Measurements from ENCODE around the gene IFT122. TPM values are rescaled to one million over a fixed set of nuclear protein-coding genes. Genes with fewer than 3 reads are reported as not detected.

IFT122 gene
- polyA plus RNA-seq, 2 of the 4 experiments (the other 2 are of a cell fraction) = 15.0 to 17.1 TPM

GRCh38 chr3:129519449-129519848 is 79.4 kb downstream of the IFT122 start:
- Histone ChIP-seq H3K4me1 (no peaks in the 10 kb centered on the region), H3K4me3 (no peak overlapping the region), H3K27ac (no peak overlapping the region), H3K9me3 (no peaks in the 10 kb centered on the region), H3K4me2 (no peak overlapping the region)
- no peak for FAIRE-seq
- DNase-seq (ENCODE audit: low read depth in 1 of 2, low spot score in 1 of 2) = no peak
- POLR2A ChIA-PET = no interaction called here
- 94% methylated on average over 10 of the region's 10 CpGs for WGBS (ENCODE audit: missing lambda C conversion rate)
- CTCF ChIA-PET = interaction anchor here (0.6 kb wide), 1 partner anchor 107 kb away, joined by 3 read pairs; no protein-coding TSS in a partner anchor
- TF ChIP-seq ZC3H11A (IDR thresholded peaks at IDR 0.05) = no peak
- no peak for TF ChIP-seq HOXA7 (CRISPR knock-in tag; IDR thresholded peaks at IDR 0.05)
- no peak for TF ChIP-seq RNF2 (IDR thresholded peaks at IDR 0.05; ENCODE audit: borderline replicate concordance, low read depth)
- no peak for TF ChIP-seq ESRRA (IDR thresholded peaks at IDR 0.05; ENCODE audit: borderline replicate concordance, low read length)
- TF ChIP-seq EHMT2 (IDR thresholded peaks at IDR 0.05; ENCODE audit: low read depth) = no peak
- TF ChIP-seq MAX (IDR thresholded peaks at IDR 0.05) = no peak
- TF ChIP-seq MYC (IDR thresholded peaks at IDR 0.05; ENCODE audit: borderline replicate concordance, low read length) = no peak
- no peak for TF ChIP-seq JUN (IDR thresholded peaks at IDR 0.05)
- no peak for TF ChIP-seq HMGXB4 (CRISPR knock-in tag; IDR thresholded peaks at IDR 0.05; ENCODE audit: borderline replicate concordance)
- no peak for TF ChIP-seq NR3C1 (IDR thresholded peaks at IDR 0.05)
- TF ChIP-seq PHF8 (IDR thresholded peaks at IDR 0.05; ENCODE audit: borderline replicate concordance, low read depth) = no peak
- no peak for ATAC-seq

GRCh38 chr3:129519896-129520715 is 80.1 kb downstream of the IFT122 start:
- WGBS (ENCODE audit: missing lambda C conversion rate) = 87% methylated on average over 14 of the region's 15 CpGs
- CTCF ChIA-PET = interaction anchor here (0.6 kb wide), 1 partner anchor 107 kb away, joined by 3 read pairs; no protein-coding TSS in a partner anchor

More at GRCh38 chr3:129519896-129520715, 80.1 kb downstream of the IFT122 start:
- no peak overlapping the region for H3K4me3 ChIP-seq
- H3K9me3 ChIP-seq = no peaks in the 10 kb centered on the region
- ATAC-seq = no peak
- H3K27ac ChIP-seq = no peak overlapping the region
- DNase-seq (ENCODE audit: low read depth in 1 of 2, low spot score in 1 of 2) = no peak
- TF ChIP-seq NFE2L2 (conservative IDR thresholded peaks at IDR 0.05; ENCODE audit: low read length) = no peak
- no peak for TF ChIP-seq NR3C1 (IDR thresholded peaks at IDR 0.05)
- no peak for TF ChIP-seq ZFP36 (IDR thresholded peaks at IDR 0.05; ENCODE audit: borderline replicate concordance, partially characterized antibody)
- no peak for TF ChIP-seq JUNB (IDR thresholded peaks at IDR 0.05)
- no peak for TF ChIP-seq POLR2AphosphoS2 (conservative IDR thresholded peaks at IDR 0.05; ENCODE audit: low read length)
- TF ChIP-seq ZC3H11A (IDR thresholded peaks at IDR 0.05) = no peak
- no peak for TF ChIP-seq MYC (IDR thresholded peaks at IDR 0.05; ENCODE audit: borderline replicate concordance, low read length)
- TF ChIP-seq CEBPB (IDR thresholded peaks at IDR 0.05) = no peak
- no peak for TF ChIP-seq HDAC2 (IDR thresholded peaks at IDR 0.05)
- TF ChIP-seq SREBF2 (IDR thresholded peaks at IDR 0.05) = no peak
- TF ChIP-seq HES2 (IDR thresholded peaks at IDR 0.05) = no peak
- no peak for TF ChIP-seq PBX3 (IDR thresholded peaks at IDR 0.05)
- TF ChIP-seq FOSB (CRISPR knock-in tag; IDR thresholded peaks at IDR 0.05) = no peak
- no peak for TF ChIP-seq KDM5A (IDR thresholded peaks at IDR 0.05)
- no peak for TF ChIP-seq MAFK (IDR thresholded peaks at IDR 0.05; ENCODE audit: partially characterized antibody)
- no peak for TF ChIP-seq POLR2A (IDR thresholded peaks at IDR 0.05; ENCODE audit: low read length)
- TF ChIP-seq, protein P1, sequence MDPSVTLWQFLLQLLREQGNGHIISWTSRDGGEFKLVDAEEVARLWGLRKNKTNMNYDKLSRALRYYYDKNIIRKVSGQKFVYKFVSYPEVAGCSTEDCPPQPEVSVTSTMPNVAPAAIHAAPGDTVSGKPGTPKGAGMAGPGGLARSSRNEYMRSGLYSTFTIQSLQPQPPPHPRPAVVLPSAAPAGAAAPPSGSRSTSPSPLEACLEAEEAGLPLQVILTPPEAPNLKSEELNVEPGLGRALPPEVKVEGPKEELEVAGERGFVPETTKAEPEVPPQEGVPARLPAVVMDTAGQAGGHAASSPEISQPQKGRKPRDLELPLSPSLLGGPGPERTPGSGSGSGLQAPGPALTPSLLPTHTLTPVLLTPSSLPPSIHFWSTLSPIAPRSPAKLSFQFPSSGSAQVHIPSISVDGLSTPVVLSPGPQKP (IDR thresholded peaks at IDR 0.05; ENCODE audit: low read depth, low read length) = no peak
- no peak for TF ChIP-seq ESRRA (IDR thresholded peaks at IDR 0.05; ENCODE audit: borderline replicate concordance, low read length)
- POLR2A ChIA-PET = no interaction called here
- H3K4me2 ChIP-seq = no peak overlapping the region
- FAIRE-seq = no peak
- H3K4me1 ChIP-seq = no peaks in the 10 kb centered on the region
